Non-pigmented ciliary epithelial cell (primary cell): ENCODE data around the gene GTPBP6.
"Not testable (repeated sequence)": the region's sequence is repeated elsewhere in the genome, so short reads cannot be mapped to it uniquely, and the experiment has no call there.

Source experiments
- DNase-seq: peaks from one replicate; pipeline ENCODE4 v3.0.0-alpha.2; 2010; ENCODE audit warnings: low read depth

The GTPBP6 gene

DNA sequence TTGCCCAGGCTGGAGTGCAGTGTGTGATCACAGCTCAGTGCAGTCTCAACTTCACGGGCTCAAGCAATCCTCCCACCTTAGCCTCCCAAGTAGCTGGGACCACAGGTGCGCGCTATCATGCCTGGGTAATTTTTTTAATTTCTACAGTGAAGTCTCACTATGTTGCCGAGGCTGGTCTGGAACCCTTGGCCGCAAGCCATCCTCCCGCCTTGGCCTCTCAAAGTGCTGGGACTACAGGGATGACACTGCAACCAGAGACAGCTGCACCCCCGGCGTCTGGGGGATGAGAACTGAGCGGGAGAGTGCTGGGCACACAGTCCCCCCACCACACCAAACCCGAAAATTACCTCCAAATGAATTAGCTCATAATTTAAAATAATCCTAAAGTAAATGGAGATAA is 33.1 kb upstream of the GTPBP6 start:
- DNase-seq, result no peak

DNA sequence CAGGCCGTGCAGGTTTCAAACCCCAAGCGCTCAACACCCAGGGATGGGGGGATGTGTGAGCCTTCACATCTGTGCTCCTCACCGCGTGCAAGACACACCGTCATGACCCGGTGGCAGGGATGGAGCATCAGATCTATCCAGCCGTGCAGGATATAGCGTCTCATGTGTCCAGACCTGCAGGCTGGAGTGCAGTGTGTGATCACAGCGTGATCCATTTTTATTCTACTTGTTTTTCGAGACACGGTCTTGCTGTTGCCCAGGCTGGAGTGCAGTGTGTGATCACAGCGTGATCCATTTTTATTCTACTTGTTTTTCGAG is 32.7 kb upstream of the GTPBP6 start:
- DNase-seq, result not testable (repeated sequence)

- DNase-seq, result no peak
Measured at GRCh38 chrX:350534-351323, 32.1 kb upstream of the GTPBP6 start.

DNA sequence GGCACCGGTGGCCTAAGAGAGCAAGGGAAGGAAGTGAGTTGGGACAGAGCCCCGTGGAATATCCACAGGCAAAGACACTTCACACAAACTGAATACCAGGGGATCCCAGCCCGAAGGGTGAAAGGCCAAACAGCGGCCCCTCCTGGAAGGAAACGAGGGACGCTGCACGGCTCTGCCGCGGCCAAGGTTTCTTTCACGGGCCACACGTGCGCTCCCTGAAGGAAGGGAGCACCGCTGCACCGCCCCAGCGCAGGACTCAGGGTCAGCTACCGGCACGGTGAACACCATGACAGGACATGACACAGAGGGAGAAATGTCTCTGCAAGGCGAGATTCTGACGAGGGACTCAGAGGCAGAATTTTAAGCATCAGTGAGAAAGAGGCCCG is 31.5 kb upstream of the GTPBP6 start:
- no peak for DNase-seq

DNA sequence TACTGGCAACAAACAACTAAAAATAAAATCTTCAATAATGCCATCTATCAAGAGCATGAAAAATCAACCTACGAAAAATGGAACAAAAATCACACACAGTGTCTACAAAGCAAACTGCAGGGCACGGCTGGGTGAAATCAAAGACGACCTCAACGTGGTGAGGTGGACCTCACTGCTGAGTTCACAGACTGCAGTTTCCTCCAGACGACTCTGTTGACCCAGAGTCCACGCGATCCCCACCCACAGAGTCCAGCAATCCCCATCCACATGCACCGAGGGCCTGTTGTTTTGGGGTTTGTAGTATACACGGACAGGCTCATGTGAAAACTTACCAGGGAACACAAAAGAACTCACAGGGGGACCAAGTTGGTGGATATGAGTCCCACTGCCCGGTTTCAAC is 31.1 kb upstream of the GTPBP6 start:
- no peak for DNase-seq

GRCh38 chrX:349196-349595 is 30.6 kb upstream of the GTPBP6 start:
- no peak for DNase-seq

DNA sequence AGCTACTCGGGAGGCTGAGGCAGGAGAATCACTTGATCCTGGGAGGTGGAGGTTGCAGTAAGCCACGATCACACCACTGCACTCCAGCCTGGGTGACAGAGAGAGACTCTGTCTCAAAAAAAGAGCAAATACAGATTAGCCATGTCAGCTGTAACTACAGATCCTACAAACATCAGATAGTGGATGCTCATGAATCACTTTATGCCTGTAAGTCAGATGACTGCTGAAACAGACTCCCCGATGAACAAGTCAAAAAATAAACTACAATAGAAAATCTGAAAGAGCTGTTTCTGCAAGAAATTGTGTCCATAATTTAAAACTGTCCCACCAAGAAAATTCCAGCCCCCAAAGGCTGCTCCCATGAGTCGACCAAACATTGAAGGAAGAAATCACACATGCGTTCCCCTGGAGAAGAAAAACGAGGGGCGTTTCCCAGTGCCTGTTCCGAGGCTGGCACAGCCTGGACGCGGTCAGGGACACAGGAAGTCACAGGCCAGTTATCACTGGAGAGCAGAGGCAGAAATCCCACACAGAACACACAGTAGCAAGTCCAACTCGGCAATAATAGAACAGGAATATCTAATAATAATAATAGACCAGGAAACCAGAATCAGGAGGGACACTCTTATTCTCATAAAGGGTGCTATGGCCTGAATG is 30.0 kb upstream of the GTPBP6 start:
- DNase-seq, result no peak

GRCh38 chrX:347351-348117 is 28.9 kb upstream of the GTPBP6 start:
- no peak for DNase-seq

DNA sequence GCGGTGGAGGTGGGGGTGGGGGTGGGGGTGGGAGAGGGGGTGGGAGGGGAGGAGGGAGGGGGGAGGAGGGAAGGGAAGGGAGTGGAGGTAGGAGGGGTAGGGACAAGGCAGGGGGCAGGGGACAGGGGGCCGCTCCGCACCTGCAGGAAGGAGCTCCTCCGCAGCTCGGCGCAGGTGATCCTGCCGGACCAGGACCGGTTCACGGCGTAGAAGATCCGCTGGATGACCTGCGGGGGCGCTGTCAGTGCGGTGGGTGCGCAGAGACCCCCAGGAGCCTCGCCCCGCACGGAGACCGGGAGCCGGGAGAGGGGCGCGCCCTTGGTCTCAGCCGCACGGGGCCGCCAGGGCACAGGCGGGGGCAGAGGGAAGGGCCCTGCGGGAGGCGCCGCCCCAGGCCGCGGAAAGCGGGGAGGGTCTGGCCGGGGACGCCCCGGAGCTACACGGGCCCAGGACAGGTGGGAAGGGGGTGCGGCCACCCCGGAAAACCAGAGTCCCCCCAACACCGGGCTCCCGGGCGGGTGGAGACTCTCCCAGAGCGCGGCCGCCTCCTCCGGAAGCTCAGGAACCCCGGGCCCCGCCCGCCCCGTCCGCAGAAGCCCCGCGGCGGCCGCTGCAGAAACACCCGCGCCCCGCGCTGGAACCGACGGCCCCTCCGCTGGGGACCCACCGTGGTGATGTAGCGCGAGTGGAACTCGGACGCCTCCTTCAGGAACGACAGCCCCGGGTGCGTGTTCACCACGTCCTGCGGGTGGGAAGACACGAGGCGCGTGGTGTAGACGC is 27.6 kb upstream of the GTPBP6 start:
- no peak for DNase-seq

DNA sequence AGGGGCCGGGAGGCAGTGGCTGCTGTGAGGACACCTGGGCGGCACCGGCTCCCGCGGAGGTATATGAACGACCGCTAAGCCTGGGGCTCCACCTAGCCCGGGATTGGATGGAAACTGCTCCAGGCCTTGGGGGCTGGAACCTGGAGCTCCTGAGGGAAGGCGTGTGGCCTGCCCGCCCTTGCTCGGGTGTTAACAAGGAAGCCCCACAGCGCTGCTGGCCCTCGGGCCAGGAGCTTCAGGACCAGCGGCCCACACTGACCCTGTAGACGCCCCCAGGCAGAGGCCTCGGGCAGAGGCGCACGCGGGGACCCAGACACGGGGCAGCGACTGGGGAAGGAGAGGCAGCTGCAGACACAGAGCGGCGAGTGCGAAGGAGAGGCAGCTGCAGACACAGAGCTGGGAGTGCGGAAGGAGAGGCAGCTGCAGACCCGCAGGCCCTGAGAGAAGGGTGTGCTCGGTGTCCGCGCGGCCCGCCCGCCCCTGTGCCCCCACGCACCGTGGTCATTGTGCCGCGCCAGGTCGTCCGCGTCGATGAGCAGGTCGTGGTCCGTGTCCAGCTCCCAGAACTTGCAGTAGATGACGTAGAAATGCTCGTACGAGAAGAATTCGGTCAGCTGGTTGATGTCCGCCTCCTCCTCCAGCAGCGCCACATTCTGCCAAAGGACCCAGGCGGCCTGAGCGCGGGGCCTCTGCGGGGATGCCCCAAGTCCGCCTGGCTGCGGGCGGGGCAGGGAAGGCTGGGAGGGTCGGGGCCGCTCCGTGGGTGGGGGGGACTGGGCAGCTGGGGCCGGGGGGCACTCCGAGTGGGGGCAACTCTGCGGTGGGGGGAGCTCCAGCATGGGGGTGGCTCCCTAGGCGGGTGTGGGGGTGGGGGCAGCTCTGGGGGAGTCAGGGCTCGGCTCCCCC is 26.7 kb upstream of the GTPBP6 start:
- no peak for DNase-seq

- no peak for DNase-seq
Measured at GRCh38 chrX:344371-344901, 25.8 kb upstream of the GTPBP6 start.

DNA sequence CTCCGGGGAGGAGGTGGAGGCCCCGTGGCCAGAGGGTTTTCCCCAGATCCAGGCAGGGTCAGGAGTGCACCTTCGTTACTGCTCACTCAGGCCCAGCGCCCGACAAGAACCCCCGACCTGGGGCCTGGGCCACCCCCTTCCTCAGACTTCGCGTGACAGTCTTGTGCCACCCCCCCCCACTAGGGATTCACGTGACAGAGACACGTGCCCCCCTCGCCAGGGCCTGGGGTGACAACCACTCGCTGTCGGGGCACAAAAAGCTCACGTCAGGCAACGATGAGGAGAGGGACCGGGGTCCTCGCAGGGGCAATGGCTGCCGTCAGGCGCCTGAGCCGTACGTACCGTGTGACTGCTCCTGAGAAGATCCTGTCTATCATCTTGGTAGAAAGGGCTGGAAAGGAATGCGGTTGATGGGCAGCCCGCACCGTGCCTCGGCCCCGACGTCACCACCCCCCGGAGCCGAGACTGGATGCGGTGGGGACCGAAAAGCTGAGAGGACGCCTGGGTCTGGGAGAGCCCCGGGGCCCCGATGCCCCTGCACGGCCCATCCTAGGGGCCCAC is 23.0 kb upstream of the GTPBP6 start:
- no peak for DNase-seq

- DNase-seq, result no peak
Measured at GRCh38 chrX:340641-341423, 22.2 kb upstream of the GTPBP6 start.

GRCh38 chrX:340121-340520 is 21.5 kb upstream of the GTPBP6 start:
- DNase-seq, result no peak

DNA sequence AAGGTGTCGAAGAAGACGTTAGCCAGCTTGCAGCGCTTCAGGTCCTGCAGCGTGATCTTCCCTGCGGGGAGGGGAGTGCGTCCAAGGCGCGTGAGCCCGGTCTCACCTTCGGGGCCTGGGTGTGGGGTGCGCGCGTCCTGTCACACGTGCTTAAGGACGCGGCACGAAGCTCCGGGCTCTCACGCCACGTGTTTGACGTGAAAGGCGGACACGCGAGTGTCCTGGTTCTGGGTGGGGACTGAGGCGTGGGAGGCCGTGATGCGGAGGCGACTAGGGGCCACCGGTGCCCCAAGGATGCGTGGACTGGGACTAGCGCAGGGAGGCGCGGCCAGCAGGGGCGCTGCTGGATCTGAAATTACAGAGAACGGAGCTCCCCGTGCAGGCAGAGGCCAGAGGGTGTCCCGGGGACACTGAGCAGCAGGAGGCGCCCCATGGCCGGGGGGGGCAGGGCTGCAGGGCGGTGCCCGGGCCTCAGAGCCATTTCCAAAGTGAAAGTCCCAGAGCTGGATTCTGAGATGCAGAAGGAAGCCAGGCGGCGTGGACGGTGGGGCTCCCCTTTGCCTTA is 20.3 kb upstream of the GTPBP6 start:
- no peak for DNase-seq

- no peak for DNase-seq
Measured at GRCh38 chrX:338281-338835, 19.8 kb upstream of the GTPBP6 start.

GRCh38 chrX:337331-337831 is 18.8 kb upstream of the GTPBP6 start:
- DNase-seq, result no peak

GRCh38 chrX:336227-336626 is 17.6 kb upstream of the GTPBP6 start:
- no peak for DNase-seq

- DNase-seq, result no peak
Measured at GRCh38 chrX:335758-336155, 17.2 kb upstream of the GTPBP6 start.
